Trophoblast cell (in vitro differentiated cells and primary cell): Measurements from ENCODE around the gene RGS16.

ENCODE experiments used
- DNase-seq, 2 donors: peaks; one replicate each; pipeline ENCODE4 v3.0.0-alpha.2; 2016
- H2AFZ ChIP-seq: 2 replicates; pipeline ENCODE4 v1.6.1; 2013; ENCODE audit warnings: low read length, moderate library complexity, mild to moderate bottlenecking; ENCODE audit not compliant: insufficient read depth, poor library complexity
- H2AK5ac ChIP-seq: 2 replicates; pipeline ENCODE4 v1.6.1; 2013; ENCODE audit warnings: mild to moderate bottlenecking, low read length
- H2BK120ac ChIP-seq: 2 replicates; pipeline ENCODE4 v1.6.1; 2013; ENCODE audit warnings: low read length, mild to moderate bottlenecking, moderate library complexity; ENCODE audit not compliant: insufficient read depth, poor library complexity
- H2BK12ac ChIP-seq: 2 replicates; pipeline ENCODE4 v1.6.1; 2013; ENCODE audit warnings: mild to moderate bottlenecking, low read length, moderate library complexity
- H2BK5ac ChIP-seq: 2 replicates; pipeline ENCODE4 v1.6.1; 2013; ENCODE audit warnings: low read length, low read depth, moderate library complexity, mild to moderate bottlenecking; ENCODE audit not compliant: poor library complexity
- H3K14ac ChIP-seq: 2 replicates; pipeline ENCODE4 v1.6.1; 2013; ENCODE audit warnings: mild to moderate bottlenecking, low read length
- H3K18ac ChIP-seq: 2 replicates; pipeline ENCODE4 v1.6.1; 2013; ENCODE audit warnings: mild to moderate bottlenecking, low read length
- H3K23ac ChIP-seq: 2 replicates; pipeline ENCODE4 v1.6.1; 2013; ENCODE audit warnings: low read length
- H3K27ac ChIP-seq: 2 replicates; pipeline ENCODE4 v1.5.1; 2013; ENCODE audit warnings: low read depth, mild to moderate bottlenecking, inconsistent platforms, low read length, moderate library complexity
- H3K27me3 ChIP-seq: 2 replicates; pipeline ENCODE4 v1.6.1; 2013; ENCODE audit warnings: inconsistent platforms, mild to moderate bottlenecking, low read length, moderate library complexity; ENCODE audit not compliant: insufficient read depth
- H3K36me3 ChIP-seq, 2 experiments: 1 replicate in 1 of 2; 2 replicates in 1 of 2; pipeline ENCODE4 v1.6.1; 2013; ENCODE audit warnings: low read length in 2 of 2, mild to moderate bottlenecking in 2 of 2, moderate library complexity in 1 of 2; ENCODE audit not compliant: insufficient read depth in 2 of 2, control insufficient read depth in 1 of 2
- H3K4ac ChIP-seq: 2 replicates; pipeline ENCODE4 v1.6.1; 2013; ENCODE audit warnings: low read depth, mild to moderate bottlenecking, low read length, moderate library complexity
- H3K4me1 ChIP-seq, 2 experiments: 1 replicate in 1 of 2; 2 replicates in 1 of 2; pipeline ENCODE4 v1.6.1; 2013; ENCODE audit warnings: low read length in 2 of 2, mild to moderate bottlenecking in 2 of 2, moderate library complexity in 1 of 2; ENCODE audit not compliant: insufficient read depth in 2 of 2, control insufficient read depth in 1 of 2
- H3K4me2 ChIP-seq: 2 replicates; pipeline ENCODE4 v1.6.1; 2013; ENCODE audit warnings: inconsistent platforms, mild to moderate bottlenecking, low read length, moderate library complexity
- H3K4me3 ChIP-seq: 2 replicates; pipeline ENCODE4 v1.5.1; 2013; ENCODE audit warnings: mild to moderate bottlenecking, low read depth, low read length, inconsistent platforms
- H3K79me1 ChIP-seq: one replicate; pipeline ENCODE4 v1.6.1; 2013; ENCODE audit warnings: low read length
- H3K79me2 ChIP-seq: 2 replicates; pipeline ENCODE4 v1.6.1; 2013; ENCODE audit warnings: low read length, mild to moderate bottlenecking; ENCODE audit not compliant: control insufficient read depth, insufficient read depth, poor library complexity
- H3K9ac ChIP-seq: 2 replicates; pipeline ENCODE4 v1.6.1; 2013; ENCODE audit warnings: mild to moderate bottlenecking, low read length
- H3K9me3 ChIP-seq: 2 replicates; pipeline ENCODE4 v1.6.1; 2013; ENCODE audit warnings: low read depth, mild to moderate bottlenecking, control low read depth, inconsistent platforms, low read length; ENCODE audit not compliant: insufficient read depth
- H4K12ac ChIP-seq: 2 replicates; pipeline ENCODE4 v1.6.1; 2013; ENCODE audit warnings: low read depth, mild to moderate bottlenecking, low read length, moderate library complexity
- H4K8ac ChIP-seq: 2 replicates; pipeline ENCODE4 v1.6.1; 2013; ENCODE audit warnings: low read depth, mild to moderate bottlenecking, low read length, moderate library complexity
- H4K91ac ChIP-seq: one replicate; pipeline ENCODE4 v1.6.1; 2013; ENCODE audit warnings: low read depth, mild to moderate bottlenecking, low read length, moderate library complexity
- WGBS: extraction: QIAGEN DNeasy Blood & Tissue Kit; methylation state at CpG from one replicate; pipeline ENCODE4 v1.1.7; 2013; ENCODE audit warnings: missing lambda C conversion rate; ENCODE audit not compliant: insufficient read length, insufficient coverage; ENCODE audit errors: extremely low coverage; 5-methylcytosine and 5-hydroxymethylcytosine counted together

RGS16 gene

DNA sequence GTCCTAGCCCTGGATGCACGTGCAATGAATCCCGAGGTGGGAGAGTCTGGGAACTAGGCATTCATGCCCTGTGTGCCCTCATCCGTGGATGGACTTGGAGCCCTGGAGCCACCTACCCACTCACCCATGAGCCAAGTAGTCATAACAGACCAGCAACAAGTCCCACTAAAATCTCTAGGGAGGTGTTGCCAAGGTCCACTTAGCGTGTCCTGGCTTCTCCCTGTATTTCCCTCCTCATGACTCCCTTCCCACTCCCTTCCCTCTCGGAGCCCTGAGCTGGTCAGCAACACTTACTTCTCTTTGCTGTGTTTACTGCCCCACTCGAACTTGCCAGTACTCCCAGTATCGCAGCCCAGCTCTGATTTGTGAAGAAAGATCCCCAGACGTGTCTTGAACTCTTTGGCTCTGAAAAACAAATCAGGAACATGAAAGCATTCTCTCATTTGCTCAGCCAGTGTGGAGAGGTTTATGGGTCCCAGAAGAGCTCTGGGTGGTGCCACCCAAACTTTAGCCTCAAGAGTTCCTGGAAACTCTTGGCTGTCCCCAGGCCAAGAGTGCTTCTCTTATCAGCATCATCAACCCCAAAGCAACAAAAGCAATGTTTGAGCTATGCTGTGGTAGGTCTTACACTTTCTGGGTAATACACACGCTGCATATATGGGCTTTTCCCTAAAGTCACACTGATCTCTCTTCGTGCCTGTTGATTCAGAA lies 1.1 kb downstream of the RGS16 start:
- peak; percentile 54 to 66 for DNase-seq
- peak overlapping the region; percentile 22 for H3K27ac ChIP-seq
- H2BK12ac ChIP-seq: peak overlapping the region; percentile 47
- peak overlapping the region; percentile 59 for H4K91ac ChIP-seq
- H3K9me3 ChIP-seq: peaks cover 3% of the 10 kb centered on the region
- peak overlapping the region; percentile 10 for H3K9ac ChIP-seq
- peak overlapping the region; percentile 78 for H3K4ac ChIP-seq
- no peaks in the 10 kb centered on the region for H3K27me3 ChIP-seq
- peaks cover 21% of the 10 kb centered on the region for H3K79me1 ChIP-seq
- H3K79me2 ChIP-seq: peaks cover 19% of the 10 kb centered on the region
- no peak overlapping the region for H3K23ac ChIP-seq
- H4K12ac ChIP-seq: no peak overlapping the region
- no peak overlapping the region for H2AFZ ChIP-seq
- H3K4me1 ChIP-seq: peaks cover 25 to 26% of the 10 kb centered on the region in 2 experiments
- H2AK5ac ChIP-seq: no peak overlapping the region
- peak overlapping the region; percentile 76 for H3K4me2 ChIP-seq
- H2BK120ac ChIP-seq: peak overlapping the region; percentile 25
- H3K36me3 ChIP-seq: peaks cover 27 to 33% of the 10 kb centered on the region in 2 experiments
- H2BK5ac ChIP-seq: peak overlapping the region; percentile 42
- no CpG with 5 or more reads among the region's 10 CpGs for WGBS
- H4K8ac ChIP-seq: peak overlapping the region; percentile 23
- H3K14ac ChIP-seq: peak overlapping the region; percentile 73
- H3K4me3 ChIP-seq: peak overlapping the region; percentile 61
- peak overlapping the region; percentile 79 for H3K18ac ChIP-seq

DNA sequence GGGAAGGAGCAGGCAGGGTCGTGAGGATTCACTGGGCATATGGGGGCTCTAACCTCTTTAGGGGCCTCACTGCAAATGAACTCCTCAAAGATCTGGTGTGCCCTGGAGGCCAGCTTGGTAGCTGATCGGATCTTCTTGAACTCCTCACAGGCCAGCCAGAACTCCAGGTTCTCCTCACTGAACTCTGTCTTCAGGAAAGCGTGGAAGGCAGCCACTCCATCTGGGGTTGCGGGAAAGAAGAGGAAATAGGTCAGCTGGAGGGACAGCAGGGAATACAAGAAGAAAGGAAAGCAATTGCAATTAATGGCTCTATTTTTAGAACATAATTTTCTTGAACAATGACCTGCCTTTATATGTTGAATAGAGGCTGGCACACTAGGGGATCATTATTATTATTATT lies 2.3 kb downstream of the RGS16 start:
- H3K36me3 ChIP-seq: peaks cover 27 to 33% of the 10 kb centered on the region in 2 experiments
- no peak overlapping the region for H3K23ac ChIP-seq
- peak overlapping the region; percentile 33 for H3K14ac ChIP-seq
- WGBS: no CpG with 5 or more reads among the region's 4 CpGs
- H4K91ac ChIP-seq: peak overlapping the region; percentile 23
- H3K79me1 ChIP-seq: peaks cover 21% of the 10 kb centered on the region
- H3K27me3 ChIP-seq: no peaks in the 10 kb centered on the region
- peaks cover 25 to 26% of the 10 kb centered on the region in 2 experiments for H3K4me1 ChIP-seq
- peaks cover 3% of the 10 kb centered on the region for H3K9me3 ChIP-seq
- H3K79me2 ChIP-seq: peaks cover 19% of the 10 kb centered on the region
- H3K4ac ChIP-seq: peak overlapping the region; percentile 8
- peak overlapping the region; percentile 44 for H3K18ac ChIP-seq
- H2AK5ac ChIP-seq: peak overlapping the region; percentile 28
- peak overlapping the region; percentile 12 for H4K8ac ChIP-seq
- no peak overlapping the region for H3K4me3 ChIP-seq
- H2AFZ ChIP-seq: no peak overlapping the region
- H2BK5ac ChIP-seq: peak overlapping the region; percentile 45
- peak overlapping the region; percentile 35 for H3K27ac ChIP-seq
- H2BK120ac ChIP-seq: peak overlapping the region; percentile 2
- peak overlapping the region; percentile 24 for H2BK12ac ChIP-seq
- no peak overlapping the region for H4K12ac ChIP-seq
- no peak overlapping the region for H3K9ac ChIP-seq
- DNase-seq: no peak
- peak overlapping the region; percentile 76 for H3K4me2 ChIP-seq

DNA sequence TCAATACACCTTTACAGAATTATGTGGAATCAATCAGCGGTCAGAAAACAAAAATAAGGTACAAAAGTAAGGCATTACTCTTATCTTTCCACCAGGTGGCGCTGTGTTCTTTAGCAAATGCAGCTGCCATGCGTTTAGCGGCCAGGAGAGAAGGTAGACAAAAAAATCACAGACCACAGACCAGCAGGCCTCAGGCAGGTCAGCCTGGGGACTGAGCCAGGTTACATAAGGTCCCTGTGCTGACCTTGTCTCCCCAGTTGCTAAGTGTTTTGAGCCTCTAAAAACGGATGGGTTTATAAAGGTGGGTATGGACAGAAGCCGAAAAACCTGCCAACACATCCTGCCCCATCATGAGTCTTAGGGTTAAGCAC lies 2.8 kb downstream of the RGS16 start:
- Histone ChIP-seq H2AFZ (no peak overlapping the region), H3K4ac (peak overlapping the region; percentile 8), H3K18ac (peak overlapping the region; percentile 44), H3K4me2 (peak overlapping the region; percentile 26), H4K8ac (peak overlapping the region; percentile 12), H2AK5ac (peak overlapping the region; percentile 28), H3K4me1 (peaks cover 25% of the 10 kb centered on the region in 2 experiments), H3K79me2 (peaks cover 19% of the 10 kb centered on the region), H4K91ac (peak overlapping the region; percentile 23), H3K14ac (peak overlapping the region; percentile 33), H3K9ac (no peak overlapping the region), H3K9me3 (peaks cover 3% of the 10 kb centered on the region), H2BK5ac (peak overlapping the region; percentile 45), H3K27ac (peak overlapping the region; percentile 35), H4K12ac (no peak overlapping the region), H2BK12ac (peak overlapping the region; percentile 24), H3K36me3 (peaks cover 27 to 33% of the 10 kb centered on the region in 2 experiments), H3K79me1 (peaks cover 21% of the 10 kb centered on the region), H3K23ac (no peak overlapping the region), H3K4me3 (no peak overlapping the region), H3K27me3 (no peaks in the 10 kb centered on the region), H2BK120ac (no peak overlapping the region)
- DNase-seq: peak; percentile 76 to 94
- WGBS: no CpG with 5 or more reads among the region's 6 CpGs

DNA sequence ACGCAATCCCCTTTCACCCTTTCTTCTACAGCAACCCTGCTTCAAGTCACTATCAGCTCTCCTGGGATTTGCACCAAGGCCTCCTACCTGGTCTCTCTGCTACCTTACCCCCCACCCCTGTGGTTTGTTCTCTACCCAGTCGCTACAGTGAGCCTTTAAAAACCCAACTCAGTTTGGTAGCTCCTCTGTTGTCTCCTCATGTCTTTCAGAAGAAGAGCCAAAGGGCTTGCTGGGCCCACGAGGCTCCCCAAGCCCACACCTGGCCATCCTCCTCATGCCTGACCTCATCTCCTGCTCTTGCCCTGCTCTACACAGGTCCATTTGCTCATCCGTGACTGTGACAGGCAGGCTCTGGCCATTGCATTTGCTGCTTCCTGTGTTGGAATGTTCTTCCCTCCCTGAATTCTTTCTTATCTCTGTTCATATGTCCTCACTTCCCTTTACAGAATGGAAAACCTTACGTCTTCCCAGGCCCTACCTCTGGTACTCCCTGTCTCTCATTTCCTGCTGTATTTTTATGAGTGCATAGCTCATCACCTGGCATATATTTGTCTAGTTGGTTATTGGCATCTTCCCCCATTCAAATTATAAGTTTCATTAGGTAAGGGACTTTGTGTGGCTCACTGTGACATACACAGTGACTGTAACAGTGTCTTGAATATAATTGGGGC lies 3.3 kb downstream of the RGS16 start:
- Histone ChIP-seq H4K8ac (no peak overlapping the region), H3K18ac (peak overlapping the region; percentile 7), H2BK120ac (no peak overlapping the region), H3K79me2 (peaks cover 19% of the 10 kb centered on the region), H3K79me1 (peaks cover 21% of the 10 kb centered on the region), H3K27me3 (no peaks in the 10 kb centered on the region), H3K36me3 (peaks cover 27 to 33% of the 10 kb centered on the region in 2 experiments), H3K4me1 (peaks cover 25% of the 10 kb centered on the region in 2 experiments), H3K4ac (no peak overlapping the region), H3K4me3 (no peak overlapping the region), H4K12ac (no peak overlapping the region), H3K14ac (no peak overlapping the region), H4K91ac (no peak overlapping the region), H3K4me2 (no peak overlapping the region), H2AFZ (no peak overlapping the region), H2BK5ac (no peak overlapping the region), H2BK12ac (no peak overlapping the region), H3K27ac (peak overlapping the region; percentile 1), H3K9me3 (peaks cover 3% of the 10 kb centered on the region), H2AK5ac (no peak overlapping the region), H3K23ac (no peak overlapping the region), H3K9ac (no peak overlapping the region)
- no peak for DNase-seq
- no CpG with 5 or more reads among the region's 5 CpGs for WGBS
